GM18498 (cell line): ENCODE results near the gene RPS6KL1.

Source experiments
- ATAC-seq: cut with Tn5 transposase; IDR thresholded peaks from one replicate; pipeline ENCODE4 v1.9.1; 2021; ENCODE audit warnings: mild to moderate bottlenecking, moderate library complexity; ENCODE audit not compliant: unreplicated experiment

RPS6KL1 gene

GRCh38 chr14:74952180-74952665 lies 29.2 kb upstream of the RPS6KL1 start:
- ATAC-seq: no peak

GRCh38 chr14:74951443-74952179 lies 28.6 kb upstream of the RPS6KL1 start:
- ATAC-seq: no peak

- ATAC-seq: no peak
These were observed 27.9 kb upstream of the RPS6KL1 start for GRCh38 chr14:74950795-74951442.

- ATAC-seq: no peak
These were observed 27.0 kb upstream of the RPS6KL1 start for GRCh38 chr14:74949859-74950573.

GRCh38 chr14:74949191-74949601 lies 26.1 kb upstream of the RPS6KL1 start:
- ATAC-seq: no peak

- no peak for ATAC-seq
These were observed 25.4 kb upstream of the RPS6KL1 start for GRCh38 chr14:74948228-74949175.

- no peak for ATAC-seq
These were observed 24.5 kb upstream of the RPS6KL1 start for GRCh38 chr14:74947353-74948227.

GRCh38 chr14:74946659-74947281 lies 23.7 kb upstream of the RPS6KL1 start:
- no peak for ATAC-seq

- ATAC-seq: peak; percentile 72
These were observed 23.0 kb upstream of the RPS6KL1 start for GRCh38 chr14:74945852-74946658.

GRCh38 chr14:74945261-74945851 lies 22.3 kb upstream of the RPS6KL1 start:
- no peak for ATAC-seq

GRCh38 chr14:74942608-74943007 lies 19.5 kb upstream of the RPS6KL1 start:
- ATAC-seq: no peak

GRCh38 chr14:74942181-74942580 lies 19.1 kb upstream of the RPS6KL1 start:
- no peak for ATAC-seq

GRCh38 chr14:74941676-74942097 lies 18.6 kb upstream of the RPS6KL1 start:
- ATAC-seq: no peak

GRCh38 chr14:74940956-74941565 lies 18.0 kb upstream of the RPS6KL1 start:
- no peak for ATAC-seq

- no peak for ATAC-seq
These were observed 15.8 kb upstream of the RPS6KL1 start for GRCh38 chr14:74938531-74939495.

- ATAC-seq: no peak
These were observed 14.1 kb upstream of the RPS6KL1 start for GRCh38 chr14:74937171-74937570.
